ENCODE measurements around the gene HK3.

GRCh38 chr5:176883700-176884570, 15.2 kb downstream of the HK3 start:
- no peak for TF ChIP-seq CTCF (IDR thresholded peaks at IDR 0.05)
- TF ChIP-seq ZNF317 (CRISPR knock-in tag; IDR thresholded peaks at IDR 0.05; ENCODE audit: borderline replicate concordance, low read depth), result no peak
- no peak for TF ChIP-seq ETV6 (CRISPR knock-in tag; IDR thresholded peaks at IDR 0.05)
- no peak for TF ChIP-seq NFATC4 (CRISPR knock-in tag; IDR thresholded peaks at IDR 0.05)
- TF ChIP-seq ZBTB43 (CRISPR knock-in tag; IDR thresholded peaks at IDR 0.05), result no peak

Measured in WTC11 (cell line).